CD4-positive, alpha-beta T cell treated with Interleukin-12 subunit alpha and Interleukin-12 subunit beta, for 1 hour (primary cell): ENCODE data around the gene BOLA1.
"Not testable (repeated sequence)": the region's sequence is repeated elsewhere in the genome, so short reads cannot be mapped to it uniquely, and the experiment has no call there.

ENCODE experiments used
- DNase-seq: peaks from one replicate; pipeline ENCODE4 v3.0.0-alpha.2; 2020

Gene BOLA1

DNA sequence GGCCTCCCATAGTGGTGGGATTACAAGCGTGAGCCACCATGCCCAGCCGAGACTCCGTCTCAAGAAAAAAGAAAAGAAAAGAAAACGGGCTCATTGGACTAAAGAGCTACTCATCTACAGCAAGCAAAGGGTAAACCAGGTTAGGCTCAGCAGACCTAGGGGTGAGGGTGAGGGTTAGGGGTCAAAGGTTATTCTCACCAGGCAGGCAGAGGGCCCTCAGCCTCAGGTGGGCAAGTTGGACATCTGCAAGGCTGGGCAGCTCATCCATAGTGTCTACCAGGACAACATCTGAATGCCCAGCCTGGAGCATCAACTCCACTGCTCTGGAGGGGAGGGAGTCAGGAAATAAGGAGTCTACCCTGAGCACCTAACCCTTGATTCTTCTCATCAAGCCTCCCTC is 33.8 kb downstream of the BOLA1 start:
- no peak for DNase-seq

DNA sequence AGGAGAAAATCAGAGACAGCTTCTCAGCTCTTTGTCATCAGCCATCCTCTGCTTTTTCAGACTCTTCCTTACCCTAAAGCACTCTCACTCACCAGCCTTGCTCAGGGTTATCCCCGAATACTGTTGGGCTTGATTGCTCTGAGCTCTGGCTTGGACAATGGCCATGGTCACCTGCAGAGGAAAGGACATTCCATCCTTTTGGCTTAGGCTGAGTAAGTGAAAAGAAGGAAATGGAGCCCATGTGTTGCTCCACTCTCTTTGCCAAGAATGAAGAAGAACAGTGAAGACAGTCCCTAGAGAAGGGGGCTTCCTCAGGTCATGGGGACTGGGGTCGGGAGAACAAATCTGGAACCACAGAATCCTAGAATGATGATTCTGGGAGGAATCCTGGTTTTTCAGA is 35.0 kb downstream of the BOLA1 start:
- no peak for DNase-seq

DNA sequence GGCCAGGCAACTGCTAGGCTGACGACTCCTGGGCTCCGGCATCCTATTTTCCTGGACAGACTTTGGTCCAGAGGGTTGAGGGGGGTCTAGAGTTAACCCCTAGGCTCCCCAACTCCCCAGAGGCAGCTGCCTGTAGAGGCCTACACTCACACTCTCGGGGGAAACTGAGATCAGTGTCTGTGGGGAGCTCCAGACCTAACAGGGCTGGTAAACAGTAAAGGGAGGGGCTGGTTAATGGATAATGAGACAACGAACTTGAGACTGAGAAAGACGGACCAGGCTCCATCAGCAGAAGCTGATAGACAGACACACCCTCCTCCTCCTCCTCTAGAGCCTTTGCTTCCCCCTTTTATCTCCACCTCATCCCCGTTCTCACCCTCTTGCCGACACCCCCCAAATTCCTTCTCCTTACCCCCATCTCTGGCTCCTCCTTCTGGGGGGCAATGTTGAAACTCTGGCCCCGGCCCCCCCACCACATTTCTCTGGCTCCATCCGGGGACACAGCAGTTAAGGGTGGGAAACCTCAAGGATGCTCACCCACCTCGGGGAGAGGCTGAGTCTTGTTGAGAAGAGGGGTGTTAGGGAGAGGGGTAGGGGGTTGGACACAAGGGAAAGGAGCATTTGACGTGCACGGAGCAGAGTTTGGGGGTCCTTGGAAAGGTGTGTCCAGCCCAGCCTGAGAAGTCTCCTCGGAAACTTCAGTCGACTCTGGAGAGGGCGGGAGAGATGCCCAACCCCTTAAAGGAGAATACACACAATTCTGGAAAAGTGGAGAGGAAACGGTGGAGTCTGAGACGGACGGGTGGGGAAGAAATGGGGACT is 37.0 kb downstream of the BOLA1 start, which contains the start of gene MTMR11:
MTMR11 (minus strand) TSS at position 710 of the 822 bp plus-strand sequence; CDS start at position 478, 232 bp downstream.
- no peak for DNase-seq

DNA sequence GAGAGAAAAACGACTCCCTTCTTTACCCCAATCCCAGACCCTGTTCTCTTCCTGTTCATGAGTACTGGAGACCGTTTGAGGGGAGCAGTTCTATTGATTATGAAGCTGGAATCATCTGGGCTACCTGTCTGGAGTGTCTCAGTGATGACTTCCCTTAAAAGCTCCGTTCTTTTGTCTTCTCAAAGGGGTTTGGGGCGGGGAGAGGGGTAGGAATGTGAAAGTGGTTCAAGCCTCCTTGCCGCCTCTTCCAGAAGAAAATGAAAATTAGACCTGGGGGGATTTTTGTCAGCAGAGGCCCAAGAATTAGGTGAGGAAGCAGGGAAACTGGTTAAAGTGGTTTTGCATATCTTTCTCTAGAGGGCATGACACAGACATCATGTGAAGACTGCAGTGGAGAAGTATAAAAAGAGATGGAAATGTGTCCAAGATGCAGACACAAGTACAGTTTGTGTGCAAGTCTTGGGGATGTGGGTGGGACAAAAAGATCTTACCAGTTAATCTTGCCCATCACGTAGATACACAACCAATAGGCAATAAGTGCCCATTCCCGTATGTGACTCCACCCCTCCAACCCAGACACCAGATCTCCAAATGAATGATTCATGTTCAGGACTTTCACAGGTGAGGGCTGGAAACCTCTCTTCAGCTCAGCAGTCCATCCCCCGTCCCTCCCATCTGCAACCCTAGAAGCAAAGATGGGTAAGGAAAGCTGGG is 37.8 kb downstream of the BOLA1 start:
- DNase-seq, result no peak

DNA sequence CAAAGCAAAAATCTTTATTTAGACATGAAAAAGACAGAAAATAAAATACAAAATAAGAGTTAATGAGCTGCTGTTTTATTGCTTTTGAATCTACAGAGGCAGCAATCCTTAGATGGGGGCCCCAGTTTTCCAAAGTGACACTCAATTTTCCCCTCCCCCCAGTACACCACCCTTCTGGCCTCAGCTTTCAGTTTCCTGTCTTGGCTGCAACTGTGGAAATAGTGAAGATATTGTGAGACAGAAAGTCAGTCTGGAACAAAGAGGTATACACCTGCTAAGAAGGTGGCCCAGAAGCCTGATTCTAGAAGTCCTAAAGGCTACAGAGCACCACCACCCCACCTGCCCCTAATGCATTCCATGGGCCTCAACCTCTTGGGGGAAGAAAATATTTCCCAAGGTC is 38.4 kb downstream of the BOLA1 start:
- no peak for DNase-seq

DNA sequence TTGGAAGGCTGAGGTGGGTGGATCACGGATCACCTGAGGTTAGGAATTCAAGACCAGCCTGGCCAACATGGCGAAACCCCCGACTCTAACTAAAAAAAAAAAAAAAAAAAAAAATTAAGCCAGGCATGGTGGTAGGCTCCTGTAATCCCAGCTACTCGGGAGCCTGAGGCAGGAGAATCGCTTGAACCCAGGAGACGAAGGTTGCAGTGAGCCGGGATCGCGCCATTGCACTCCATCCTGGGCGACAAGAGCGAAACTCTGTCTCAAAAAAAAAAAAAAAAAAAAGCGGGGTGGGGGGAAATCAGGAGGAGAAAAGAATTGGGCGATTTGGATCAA is 39.3 kb downstream of the BOLA1 start:
- DNase-seq, result not testable (repeated sequence)

DNA sequence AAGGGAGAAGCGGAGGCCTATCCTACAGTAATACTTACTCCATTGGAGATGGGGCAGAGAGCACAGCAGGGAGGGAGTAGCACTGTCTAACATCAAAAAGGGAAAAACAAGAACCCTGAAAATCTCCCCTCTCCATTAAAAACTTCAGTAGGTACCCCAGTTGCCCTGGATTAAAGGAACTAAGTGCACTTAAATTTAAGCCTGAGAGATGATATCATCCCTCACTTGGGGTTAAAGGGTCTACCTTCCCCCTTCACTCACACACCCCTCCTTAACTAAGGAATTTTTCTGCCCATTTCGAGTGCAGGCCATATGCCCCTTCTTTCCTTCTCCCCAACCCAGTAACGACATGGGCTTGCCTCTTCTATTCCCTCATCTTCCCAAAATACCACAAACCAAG is 41.1 kb downstream of the BOLA1 start:
- DNase-seq, result no peak

DNA sequence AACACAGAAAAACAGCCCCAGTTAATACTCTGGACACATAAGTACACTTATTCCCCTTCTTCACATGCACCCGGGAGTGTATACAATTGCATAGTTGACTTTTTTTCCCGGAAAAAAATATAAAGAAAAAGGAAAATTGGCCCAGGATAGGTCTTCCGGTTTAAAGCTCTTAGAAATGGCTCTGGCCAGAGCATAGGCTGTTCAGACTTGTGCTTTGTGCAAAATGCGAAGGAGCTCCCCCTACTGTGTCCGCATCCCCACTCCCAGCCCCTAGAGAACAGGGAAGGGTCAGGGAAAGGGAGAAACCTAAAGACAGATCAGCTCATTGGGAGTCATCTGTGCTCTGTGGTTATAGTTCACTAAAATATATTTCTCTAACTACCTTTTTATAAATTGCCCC is 42.8 kb downstream of the BOLA1 start:
- DNase-seq, result no peak

DNA sequence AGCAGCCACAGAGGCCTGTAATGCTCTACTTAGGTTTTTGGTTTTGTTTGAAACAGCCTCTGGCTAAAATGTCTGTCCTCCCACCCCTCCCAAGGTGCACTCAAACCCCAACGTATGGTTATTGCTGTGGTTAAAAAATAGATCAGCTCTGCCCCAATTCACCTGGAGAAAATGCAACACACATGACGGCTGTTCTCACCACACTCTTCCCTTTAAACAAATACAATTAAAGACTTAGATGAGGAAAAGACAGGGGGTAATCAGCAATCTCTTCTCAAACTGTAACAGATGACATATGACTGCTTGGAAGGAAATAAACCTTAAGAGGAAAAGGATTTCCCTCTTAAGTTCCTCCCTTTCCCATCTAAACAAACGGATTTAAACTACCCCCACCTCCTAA is 43.5 kb downstream of the BOLA1 start:
- no peak for DNase-seq

DNA sequence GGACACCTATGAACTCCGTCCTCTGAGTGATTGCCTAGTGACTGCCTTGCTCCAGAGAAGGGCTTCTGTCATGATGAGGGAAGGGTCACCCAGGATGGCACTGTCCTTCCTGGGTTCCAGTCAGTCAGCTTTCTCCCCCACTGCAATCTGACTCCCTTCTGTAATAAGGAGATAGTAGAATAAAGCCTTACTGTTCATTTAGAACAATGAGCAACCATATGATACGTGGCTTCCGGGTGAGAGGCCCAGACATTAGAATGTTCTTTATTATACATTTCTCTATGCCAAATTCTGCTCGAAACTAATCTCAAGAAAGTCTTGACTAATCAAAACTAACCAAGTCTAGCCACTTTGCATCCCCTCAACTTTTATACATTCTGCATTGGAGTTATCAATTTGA is 45.8 kb downstream of the BOLA1 start:
- DNase-seq, result no peak

DNA sequence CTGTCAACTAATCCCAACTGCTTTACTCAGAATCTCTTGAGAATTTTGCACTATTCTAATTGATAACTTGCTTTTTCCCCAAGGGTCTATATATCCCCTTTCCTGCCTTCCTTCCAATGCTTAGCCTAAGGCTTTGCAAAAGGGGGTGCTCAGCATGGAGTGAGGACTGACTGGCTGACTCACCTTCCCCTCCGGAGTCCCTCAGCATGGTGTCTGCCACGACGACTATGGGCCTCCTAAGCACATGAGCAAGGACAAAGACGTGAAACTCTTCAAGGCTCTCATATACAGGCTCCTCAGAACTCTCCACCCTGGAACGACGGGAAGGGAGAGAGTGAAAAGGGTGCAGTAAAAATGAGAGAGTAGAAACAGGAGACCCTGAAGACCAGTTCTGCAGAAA is 50.5 kb downstream of the BOLA1 start:
- DNase-seq, result no peak
